ENCODE results near the gene TRIM58. TPM values are rescaled to one million over a fixed set of nuclear protein-coding genes. Genes with fewer than 3 reads are reported as not detected.

Gene TRIM58
- polyA plus RNA-seq (2013), result 10.3 and 11.4 TPM in 2 replicates

DNA sequence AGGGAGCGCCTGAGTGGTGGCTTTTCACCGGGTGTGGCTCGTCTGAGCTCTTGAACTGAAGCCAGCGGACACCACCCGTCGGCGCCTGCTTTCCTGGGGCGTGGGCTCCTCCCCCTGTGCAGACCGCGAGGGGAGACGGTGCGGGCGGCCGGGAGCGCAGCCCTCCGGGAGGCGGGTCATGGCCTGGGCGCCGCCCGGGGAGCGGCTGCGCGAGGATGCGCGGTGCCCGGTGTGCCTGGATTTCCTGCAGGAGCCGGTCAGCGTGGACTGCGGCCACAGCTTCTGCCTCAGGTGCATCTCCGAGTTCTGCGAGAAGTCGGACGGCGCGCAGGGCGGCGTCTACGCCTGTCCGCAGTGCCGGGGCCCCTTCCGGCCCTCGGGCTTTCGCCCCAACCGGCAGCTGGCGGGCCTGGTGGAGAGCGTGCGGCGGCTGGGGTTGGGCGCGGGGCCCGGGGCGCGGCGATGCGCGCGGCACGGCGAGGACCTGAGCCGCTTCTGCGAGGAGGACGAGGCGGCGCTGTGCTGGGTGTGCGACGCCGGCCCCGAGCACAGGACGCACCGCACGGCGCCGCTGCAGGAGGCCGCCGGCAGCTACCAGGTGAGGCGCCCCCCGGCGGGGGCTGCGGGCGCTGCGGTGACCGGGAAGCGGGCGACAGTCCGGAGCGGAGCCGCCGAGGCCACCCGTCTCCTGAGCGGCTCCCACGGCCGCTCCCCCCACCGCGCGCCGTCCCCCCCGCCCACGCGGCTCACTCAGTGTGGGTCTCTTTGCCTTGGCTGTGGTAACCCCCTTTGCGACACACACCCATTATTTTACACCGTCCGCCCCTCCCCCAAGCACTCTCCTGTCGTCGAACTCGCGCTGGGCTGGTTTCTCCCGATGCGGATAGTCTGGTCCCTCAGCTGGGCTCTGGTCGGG is at the start of gene TRIM58:
Gene TRIM58 (plus strand): TSS at position 119 of the 916 bp plus-strand sequence. CDS start 60 bp downstream, at position 179.
- WGBS (ENCODE audit: extremely low coverage, insufficient coverage, insufficient read length), result no CpG with 5 or more reads among the region's 109 CpGs
- peaks cover 2 to 6% of the 10 kb centered on the region in 2 experiments for H3K4me1 ChIP-seq (ENCODE audit: control insufficient read depth in 1 of 2, insufficient read depth in 2 of 2, low read length in 2 of 2)
- no peak within 1 kb of the TSS for H3K18ac ChIP-seq (ENCODE audit: low read length)
- H2BK5ac ChIP-seq (ENCODE audit: low read depth, low read length, poor library complexity), result peak within 1 kb of the TSS; percentile 3
- peaks cover 6% of the 10 kb centered on the region for H3K79me1 ChIP-seq (ENCODE audit: low read length)
- H3K27me3 ChIP-seq (ENCODE audit: insufficient read depth, low read length), result no peaks in the 10 kb centered on the region
- H3K9ac ChIP-seq (ENCODE audit: low read length), result peak within 1 kb of the TSS; percentile 50
- DNase-seq, result peak; percentile 66 to 71
- H4K12ac ChIP-seq (ENCODE audit: low read depth, low read length), result peak within 1 kb of the TSS; percentile 3
- H3K14ac ChIP-seq (ENCODE audit: low read length), result peak within 1 kb of the TSS; percentile 40
- peaks cover 0 to 3% of the 10 kb centered on the region in 2 experiments for H3K36me3 ChIP-seq (ENCODE audit: control insufficient read depth in 1 of 2, insufficient read depth in 2 of 2, low read length in 2 of 2)
- peak within 1 kb of the TSS; percentile 6 for H2BK12ac ChIP-seq (ENCODE audit: low read length)
- peak within 1 kb of the TSS; percentile 76 for H3K4me3 ChIP-seq (ENCODE audit: low read depth, low read length)
- H3K27ac ChIP-seq (ENCODE audit: low read depth, low read length), result peak within 1 kb of the TSS; percentile 15
- peak within 1 kb of the TSS; percentile 41 for H2AFZ ChIP-seq (ENCODE audit: insufficient read depth, low read length, poor library complexity)
- peak within 1 kb of the TSS; percentile 39 for H3K4ac ChIP-seq (ENCODE audit: low read depth, low read length)
- no peak within 1 kb of the TSS for H3K23ac ChIP-seq (ENCODE audit: low read length)
- H3K4me2 ChIP-seq (ENCODE audit: low read length), result peak within 1 kb of the TSS; percentile 81
- H4K8ac ChIP-seq (ENCODE audit: low read depth, low read length), result peak within 1 kb of the TSS; percentile 24
- no peaks in the 10 kb centered on the region for H3K9me3 ChIP-seq (ENCODE audit: insufficient read depth, low read depth, low read length)
- H4K91ac ChIP-seq (ENCODE audit: low read depth, low read length), result peak within 1 kb of the TSS; percentile 78
- peaks cover 2% of the 10 kb centered on the region for H3K79me2 ChIP-seq (ENCODE audit: control insufficient read depth, insufficient read depth, low read length, poor library complexity)
- peak within 1 kb of the TSS; percentile 8 for H2BK120ac ChIP-seq (ENCODE audit: insufficient read depth, low read length, poor library complexity)
- H2AK5ac ChIP-seq (ENCODE audit: low read length), result no peak within 1 kb of the TSS

- H4K91ac ChIP-seq (ENCODE audit: low read depth, low read length), result no peak overlapping the region
- no peaks in the 10 kb centered on the region for H3K79me2 ChIP-seq (ENCODE audit: control insufficient read depth, insufficient read depth, low read length, poor library complexity)
- no peak overlapping the region for H2BK12ac ChIP-seq (ENCODE audit: low read length)
- WGBS (ENCODE audit: extremely low coverage, insufficient coverage, insufficient read length), result no CpG with 5 or more reads among the region's 2 CpGs
- DNase-seq, result no peak
- H2AK5ac ChIP-seq (ENCODE audit: low read length), result no peak overlapping the region
- H3K4me3 ChIP-seq (ENCODE audit: low read depth, low read length), result no peak overlapping the region
- no peaks in the 10 kb centered on the region for H3K4me1 ChIP-seq (ENCODE audit: control insufficient read depth in 1 of 2, insufficient read depth in 2 of 2, low read length in 2 of 2)
- no peak overlapping the region for H3K27ac ChIP-seq (ENCODE audit: low read depth, low read length)
- H2BK120ac ChIP-seq (ENCODE audit: insufficient read depth, low read length, poor library complexity), result no peak overlapping the region
- no peak overlapping the region for H2AFZ ChIP-seq (ENCODE audit: insufficient read depth, low read length, poor library complexity)
- no peak overlapping the region for H3K14ac ChIP-seq (ENCODE audit: low read length)
- H4K8ac ChIP-seq (ENCODE audit: low read depth, low read length), result no peak overlapping the region
- no peak overlapping the region for H4K12ac ChIP-seq (ENCODE audit: low read depth, low read length)
- H3K4me2 ChIP-seq (ENCODE audit: low read length), result no peak overlapping the region
- H3K23ac ChIP-seq (ENCODE audit: low read length), result no peak overlapping the region
- H3K9ac ChIP-seq (ENCODE audit: low read length), result no peak overlapping the region
- H3K79me1 ChIP-seq (ENCODE audit: low read length), result no peaks in the 10 kb centered on the region
- no peaks in the 10 kb centered on the region for H3K27me3 ChIP-seq (ENCODE audit: insufficient read depth, low read length)
- H3K36me3 ChIP-seq (ENCODE audit: control insufficient read depth in 1 of 2, insufficient read depth in 2 of 2, low read length in 2 of 2), result no peaks in the 10 kb centered on the region
- no peaks in the 10 kb centered on the region for H3K9me3 ChIP-seq (ENCODE audit: insufficient read depth, low read depth, low read length)
- H3K4ac ChIP-seq (ENCODE audit: low read depth, low read length), result no peak overlapping the region
- no peak overlapping the region for H3K18ac ChIP-seq (ENCODE audit: low read length)
- no peak overlapping the region for H2BK5ac ChIP-seq (ENCODE audit: low read depth, low read length, poor library complexity)
Measured at GRCh38 chr1:247812637-247813036, 44.4 kb upstream of the TRIM58 start.

GRCh38 chr1:247822060-247822459 is 34.9 kb upstream of the TRIM58 start:
- Histone ChIP-seq H3K9ac (ENCODE audit: low read length) (no peak overlapping the region), H2BK5ac (ENCODE audit: low read depth, low read length, poor library complexity) (no peak overlapping the region), H3K79me1 (ENCODE audit: low read length) (no peaks in the 10 kb centered on the region), H3K36me3 (ENCODE audit: control insufficient read depth in 1 of 2, insufficient read depth in 2 of 2, low read length in 2 of 2) (no peaks in the 10 kb centered on the region), H2AK5ac (ENCODE audit: low read length) (no peak overlapping the region), H2BK12ac (ENCODE audit: low read length) (no peak overlapping the region), H3K4me1 (ENCODE audit: control insufficient read depth in 1 of 2, insufficient read depth in 2 of 2, low read length in 2 of 2) (no peaks in the 10 kb centered on the region), H2AFZ (ENCODE audit: insufficient read depth, low read length, poor library complexity) (no peak overlapping the region), H4K8ac (ENCODE audit: low read depth, low read length) (no peak overlapping the region), H4K91ac (ENCODE audit: low read depth, low read length) (no peak overlapping the region), H2BK120ac (ENCODE audit: insufficient read depth, low read length, poor library complexity) (no peak overlapping the region), H3K27me3 (ENCODE audit: insufficient read depth, low read length) (no peaks in the 10 kb centered on the region), H4K12ac (ENCODE audit: low read depth, low read length) (no peak overlapping the region), H3K23ac (ENCODE audit: low read length) (no peak overlapping the region), H3K4me3 (ENCODE audit: low read depth, low read length) (no peak overlapping the region), H3K4me2 (ENCODE audit: low read length) (no peak overlapping the region), H3K79me2 (ENCODE audit: control insufficient read depth, insufficient read depth, low read length, poor library complexity) (no peaks in the 10 kb centered on the region), H3K27ac (ENCODE audit: low read depth, low read length) (no peak overlapping the region), H3K14ac (ENCODE audit: low read length) (no peak overlapping the region), H3K18ac (ENCODE audit: low read length) (no peak overlapping the region), H3K4ac (ENCODE audit: low read depth, low read length) (no peak overlapping the region), H3K9me3 (ENCODE audit: insufficient read depth, low read depth, low read length) (no peaks in the 10 kb centered on the region)
- no peak for DNase-seq
- WGBS (ENCODE audit: extremely low coverage, insufficient coverage, insufficient read length), result no CpG with 5 or more reads among the region's 2 CpGs

DNA sequence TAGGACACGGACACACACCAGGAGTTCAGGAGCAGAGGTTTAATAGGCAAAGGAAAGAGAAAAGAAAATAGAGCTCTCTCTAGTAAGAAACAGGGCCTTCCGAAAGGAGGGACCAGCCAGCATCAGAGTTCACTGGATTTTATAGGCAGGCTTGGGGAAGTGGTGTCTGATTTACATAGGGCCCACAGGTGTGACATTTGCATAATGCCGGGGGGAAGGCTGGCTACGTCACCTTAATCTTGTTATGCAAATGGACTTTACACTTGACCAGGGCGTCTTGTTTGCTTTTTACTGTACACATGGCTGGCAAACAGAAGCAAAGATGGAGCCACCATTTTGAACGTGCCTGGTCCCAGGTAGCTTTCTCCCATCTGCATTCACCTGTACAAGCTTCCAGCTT is 33.0 kb upstream of the TRIM58 start, which contains the start of gene OR14A16:
Gene OR14A16 (minus strand): TSS at position 97 of the 400 bp plus-strand sequence. CDS start 8,390 bp downstream, outside the sequence.
- Histone ChIP-seq H2BK120ac (ENCODE audit: insufficient read depth, low read length, poor library complexity) (no peak within 1 kb of the TSS), H4K8ac (ENCODE audit: low read depth, low read length) (no peak within 1 kb of the TSS), H2BK12ac (ENCODE audit: low read length) (no peak within 1 kb of the TSS), H3K23ac (ENCODE audit: low read length) (no peak within 1 kb of the TSS), H3K9ac (ENCODE audit: low read length) (no peak within 1 kb of the TSS), H3K36me3 (ENCODE audit: control insufficient read depth in 1 of 2, insufficient read depth in 2 of 2, low read length in 2 of 2) (no peaks in the 10 kb centered on the region), H3K9me3 (ENCODE audit: insufficient read depth, low read depth, low read length) (no peaks in the 10 kb centered on the region), H3K4me3 (ENCODE audit: low read depth, low read length) (no peak within 1 kb of the TSS), H3K4ac (ENCODE audit: low read depth, low read length) (no peak within 1 kb of the TSS), H3K4me2 (ENCODE audit: low read length) (no peak within 1 kb of the TSS), H3K27me3 (ENCODE audit: insufficient read depth, low read length) (no peaks in the 10 kb centered on the region), H4K91ac (ENCODE audit: low read depth, low read length) (no peak within 1 kb of the TSS), H3K14ac (ENCODE audit: low read length) (no peak within 1 kb of the TSS), H3K18ac (ENCODE audit: low read length) (no peak within 1 kb of the TSS), H3K27ac (ENCODE audit: low read depth, low read length) (no peak within 1 kb of the TSS), H2AK5ac (ENCODE audit: low read length) (no peak within 1 kb of the TSS), H3K4me1 (ENCODE audit: control insufficient read depth in 1 of 2, insufficient read depth in 2 of 2, low read length in 2 of 2) (no peaks in the 10 kb centered on the region), H2AFZ (ENCODE audit: insufficient read depth, low read length, poor library complexity) (no peak within 1 kb of the TSS), H3K79me2 (ENCODE audit: control insufficient read depth, insufficient read depth, low read length, poor library complexity) (no peaks in the 10 kb centered on the region), H4K12ac (ENCODE audit: low read depth, low read length) (no peak within 1 kb of the TSS), H2BK5ac (ENCODE audit: low read depth, low read length, poor library complexity) (no peak within 1 kb of the TSS), H3K79me1 (ENCODE audit: low read length) (no peaks in the 10 kb centered on the region)
- WGBS (ENCODE audit: extremely low coverage, insufficient coverage, insufficient read length), result no CpG with 5 or more reads among the region's 6 CpGs
- no peak for DNase-seq

Data from trophoblast cell (in vitro differentiated cells and primary cell).